Calu3 (cell line): ENCODE measurements around the gene PTGES3L. TPM values are rescaled to one million over a fixed set of nuclear protein-coding genes. Genes with fewer than 3 reads are reported as not detected.

Experiments used
- BruUV-seq: library from RNA; stranded (reverse); fragments of 400-500 nt; replicated peaks from 2 replicates; lab custom pipeline; 2021; lab: Mats Ljungman, UMichigan
- CTCF ChIA-PET: fragments of 300-600 bp; sonication (Branson Sonifier 250); formaldehyde crosslinking; loops from one replicate; lab custom pipeline; 2022; ENCODE audit warnings: antibody characterized with exemption; lab: Charles Lee
- DNase-seq: peaks from one replicate; pipeline ENCODE4 v3.0.0; 2022
- H3K27ac Mint-ChIP-seq: one replicate; pipeline ENCODE4 v1.8.0; 2022; ENCODE audit warnings: mixed read lengths; ENCODE audit not compliant: unreplicated experiment
- H3K27me3 Mint-ChIP-seq: one replicate; pipeline ENCODE4 v1.8.0; 2022; ENCODE audit warnings: mixed read lengths; ENCODE audit not compliant: unreplicated experiment
- H3K36me3 Mint-ChIP-seq: one replicate; pipeline ENCODE4 v1.8.0; 2022; ENCODE audit warnings: mild to moderate bottlenecking, moderate library complexity, mixed read lengths; ENCODE audit not compliant: insufficient read depth, unreplicated experiment
- H3K4me1 Mint-ChIP-seq: one replicate; pipeline ENCODE4 v1.8.0; 2022; ENCODE audit warnings: mild to moderate bottlenecking, low read depth, mixed read lengths; ENCODE audit not compliant: unreplicated experiment
- H3K4me3 Mint-ChIP-seq: one replicate; pipeline ENCODE4 v1.8.0; 2022; ENCODE audit warnings: mild to moderate bottlenecking, low read depth, moderate library complexity, mixed read lengths; ENCODE audit not compliant: unreplicated experiment
- H3K9me3 Mint-ChIP-seq: one replicate; pipeline ENCODE4 v1.8.0; 2022; ENCODE audit warnings: low read depth, mixed read lengths; ENCODE audit not compliant: unreplicated experiment
- CTCF ChIP-seq: fragments of 200-600 bp; IDR thresholded peaks from one replicate; pipeline ENCODE4 v1.8.0; 2022; ENCODE audit warnings: antibody characterized with exemption; ENCODE audit not compliant: unreplicated experiment
- intact Hi-C: fragments of 100-400 bp; cut with micrococcal nuclease; formaldehyde crosslinking; loops from one replicate; pipeline ENCODE4 v1.10.0; 2022; ENCODE audit not compliant: unreplicated experiment
- total RNA-seq: library from RNA; stranded (reverse); gene quantifications from 2 replicates; pipeline ENCODE4 v1.2.3, GENCODE V29; 2022

The PTGES3L gene
- total RNA-seq, 1 experiment from 2014 or later: 2.1 TPM

- CTCF ChIA-PET: interaction anchor here (1.8 kb wide), 1 partner anchor 14 kb away, joined by 13 read pairs; the partner anchor contains the start of gene RPL27
- intact Hi-C loops: no loop called here
- Mint-ChIP-seq H3K9me3 (no peaks in the 10 kb centered on the region), H3K36me3 (peaks cover 56% of the 10 kb centered on the region), H3K4me3 (no peak overlapping the region), H3K27ac (peak overlapping the region; percentile 27), H3K27me3 (no peaks in the 10 kb centered on the region), H3K4me1 (peaks cover 21% of the 10 kb centered on the region)
- DNase-seq: no peak
- no peak for TF ChIP-seq CTCF
- BruUV-seq: no TSS peak
These were observed 32.0 kb upstream of the PTGES3L start for GRCh38 chr17:43011728-43012472.

- CTCF ChIA-PET: interaction anchor here (0.6 to 1.8 kb wide), 8 partner anchors 9 to 358 kb away, joined by 3 to 15 read pairs (median 4); partner anchors contain the start of genes BRCA1, RPL27 and VAT1
- Mint-ChIP-seq H3K36me3 (peaks cover 58% of the 10 kb centered on the region), H3K27ac (peak overlapping the region; percentile 88), H3K9me3 (no peaks in the 10 kb centered on the region), H3K4me1 (peaks cover 21% of the 10 kb centered on the region), H3K4me3 (peak overlapping the region; percentile 45), H3K27me3 (no peaks in the 10 kb centered on the region)
- no TSS peak for BruUV-seq
- DNase-seq: peak; percentile 86
- no peak for TF ChIP-seq CTCF
- intact Hi-C loops: no loop called here
These were observed 30.9 kb upstream of the PTGES3L start for GRCh38 chr17:43010667-43011308.

GRCh38 chr17:43006639-43007551 lies 27.0 kb upstream of the PTGES3L start, which contains the start of gene IFI35:
TSS of gene IFI35 (plus strand) at chr17:43006784. CDS start at chr17:43006948, 164 bp downstream.
- Mint-ChIP-seq H3K27ac (peak within 1 kb of the TSS; percentile 86), H3K27me3 (no peaks in the 10 kb centered on the region), H3K4me3 (peak within 1 kb of the TSS; percentile 91), H3K4me1 (peaks cover 19% of the 10 kb centered on the region), H3K9me3 (no peaks in the 10 kb centered on the region), H3K36me3 (peaks cover 54% of the 10 kb centered on the region)
- BruUV-seq: TSS peak; percentile 54
- CTCF ChIA-PET: interaction anchor here (0.6 to 1.9 kb wide), 7 partner anchors 9 to 1181 kb away, joined by 3 to 16 read pairs (median 3); partner anchors contain the start of gene RPL27
- TF ChIP-seq CTCF: peak; percentile 33
- intact Hi-C loops: no loop called here
- DNase-seq: peak; percentile 95
